HL-60 (cell line): Measurements from ENCODE around the gene AK1.

Source experiments
- DNase-seq, 2 experiments: peaks; one replicate each; pipeline ENCODE4 v3.0.0-alpha.2; 2010 to 2020; ENCODE audit warnings: low read depth in 1 of 2, low spot score in 1 of 2
- H3K27ac ChIP-seq: fragments of 250-450 bp; sonication (Bioruptor Pico); replicated peaks from 2 replicates; pipeline ENCODE4 v1.5.1; 2020; ENCODE audit warnings: mild to moderate bottlenecking, moderate library complexity
- H3K27me3 ChIP-seq: fragments of 250-450 bp; sonication (Bioruptor Pico); 2 replicates; pipeline ENCODE4 v1.5.1; 2021; ENCODE audit warnings: mild to moderate bottlenecking, moderate library complexity; ENCODE audit not compliant: insufficient read depth, poor library complexity, severe bottlenecking
- H3K4me3 ChIP-seq: replicated peaks from 2 replicates; pipeline ENCODE4 v1.5.1; 2011; ENCODE audit warnings: mild to moderate bottlenecking, control low read depth, low read length; ENCODE audit not compliant: insufficient read depth
- GABPA ChIP-seq: IDR thresholded peaks from 2 replicates; pipeline ENCODE4 v1.6.1; 2012; ENCODE audit warnings: low read depth
- POLR2AphosphoS5 ChIP-seq: IDR thresholded peaks from 2 replicates; pipeline ENCODE4 v1.6.1; 2012; ENCODE audit warnings: low read depth
- REST ChIP-seq: IDR thresholded peaks from 2 replicates; pipeline ENCODE4 v1.6.1; 2012; ENCODE audit warnings: low read depth; ENCODE audit not compliant: insufficient replicate concordance
- SPI1 ChIP-seq: IDR thresholded peaks from 2 replicates; pipeline ENCODE4 v1.6.1; 2012; ENCODE audit warnings: low read depth, mild to moderate bottlenecking, borderline replicate concordance
- TF ChIP-seq, protein P1 (sequence below): IDR thresholded peaks from one replicate; pipeline ENCODE4 v1.5.1; 2011; ENCODE audit warnings: low read length, control low read depth, inconsistent platforms; ENCODE audit not compliant: insufficient read depth

Gene AK1

DNA sequence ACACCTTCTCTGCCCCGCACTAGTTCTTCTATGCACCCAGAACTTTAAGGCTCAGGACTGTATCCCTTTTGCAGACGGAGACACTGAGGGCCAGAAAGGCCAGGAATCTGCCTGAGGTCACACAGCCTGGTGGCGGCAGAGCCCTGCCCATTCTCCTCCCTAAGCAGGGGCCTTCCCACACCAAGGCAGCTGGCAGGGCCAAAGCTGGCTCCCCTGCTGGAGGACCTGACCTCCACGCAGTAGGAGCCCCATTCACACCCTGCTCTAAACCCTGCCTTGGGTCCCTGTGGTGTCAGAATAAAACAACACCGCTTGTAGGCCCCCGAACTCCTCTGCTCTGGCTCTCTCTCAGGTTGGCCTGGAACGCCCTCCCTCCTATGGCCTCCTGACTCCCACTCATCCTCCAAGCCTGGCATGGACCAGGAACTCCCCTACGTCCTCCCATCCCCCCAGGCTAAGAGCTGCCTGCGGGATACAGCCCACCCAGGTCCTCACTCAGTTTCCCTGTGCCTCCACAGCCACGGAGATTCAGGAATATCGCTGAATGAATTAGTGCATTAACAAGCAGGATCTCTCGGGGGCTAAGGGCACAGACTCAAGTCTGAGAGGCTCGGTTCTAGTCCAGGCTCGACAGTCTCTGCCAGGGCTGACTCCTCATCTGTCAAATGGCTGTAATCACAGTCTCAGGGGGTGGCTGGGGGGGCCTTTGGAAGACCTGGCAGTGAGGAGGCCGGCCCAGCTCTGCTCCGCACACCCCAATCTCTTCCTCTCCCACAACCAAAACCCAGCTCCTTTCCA, 19.1 kb upstream of the AK1 start:
- H3K27ac ChIP-seq: no peak overlapping the region
- no peak overlapping the region for H3K4me3 ChIP-seq
- no peak for DNase-seq
- H3K27me3 ChIP-seq: no peaks in the 10 kb centered on the region
- TF ChIP-seq POLR2AphosphoS5 (no peak), GABPA (no peak), REST (no peak), SPI1 (no peak)
- TF ChIP-seq, protein P1, sequence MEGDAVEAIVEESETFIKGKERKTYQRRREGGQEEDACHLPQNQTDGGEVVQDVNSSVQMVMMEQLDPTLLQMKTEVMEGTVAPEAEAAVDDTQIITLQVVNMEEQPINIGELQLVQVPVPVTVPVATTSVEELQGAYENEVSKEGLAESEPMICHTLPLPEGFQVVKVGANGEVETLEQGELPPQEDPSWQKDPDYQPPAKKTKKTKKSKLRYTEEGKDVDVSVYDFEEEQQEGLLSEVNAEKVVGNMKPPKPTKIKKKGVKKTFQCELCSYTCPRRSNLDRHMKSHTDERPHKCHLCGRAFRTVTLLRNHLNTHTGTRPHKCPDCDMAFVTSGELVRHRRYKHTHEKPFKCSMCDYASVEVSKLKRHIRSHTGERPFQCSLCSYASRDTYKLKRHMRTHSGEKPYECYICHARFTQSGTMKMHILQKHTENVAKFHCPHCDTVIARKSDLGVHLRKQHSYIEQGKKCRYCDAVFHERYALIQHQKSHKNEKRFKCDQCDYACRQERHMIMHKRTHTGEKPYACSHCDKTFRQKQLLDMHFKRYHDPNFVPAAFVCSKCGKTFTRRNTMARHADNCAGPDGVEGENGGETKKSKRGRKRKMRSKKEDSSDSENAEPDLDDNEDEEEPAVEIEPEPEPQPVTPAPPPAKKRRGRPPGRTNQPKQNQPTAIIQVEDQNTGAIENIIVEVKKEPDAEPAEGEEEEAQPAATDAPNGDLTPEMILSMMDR: no peak

DNA sequence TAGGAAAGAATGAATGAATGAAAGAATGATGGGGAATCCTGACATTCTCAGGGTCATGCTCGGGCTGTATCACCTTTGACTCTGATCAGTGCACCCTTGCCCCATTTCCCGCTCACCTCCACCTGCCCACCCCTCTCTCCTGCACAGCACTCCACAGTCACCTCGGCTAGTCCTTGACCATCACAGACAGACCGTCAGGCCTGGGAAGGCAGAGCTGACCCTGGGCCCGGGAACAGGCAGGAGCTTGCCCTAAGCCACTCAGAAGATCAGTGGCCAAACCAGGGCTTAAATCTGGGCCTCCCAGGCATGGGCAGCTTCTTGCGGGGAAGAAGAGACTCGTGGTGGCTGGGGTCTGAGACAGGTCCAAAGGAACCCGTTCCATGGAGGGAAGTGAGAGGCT, 18.3 kb upstream of the AK1 start:
- DNase-seq: no peak
- TF ChIP-seq REST (no peak), POLR2AphosphoS5 (no peak), GABPA (no peak), SPI1 (no peak)
- TF ChIP-seq, protein P1: no peak
- no peak overlapping the region for H3K27ac ChIP-seq

GRCh38 chr9:127893392-127893791, 15.9 kb upstream of the AK1 start:
- H3K27me3 ChIP-seq: no peaks in the 10 kb centered on the region

More for the DNA sequence above, 18.3 kb upstream of the AK1 start:
- Histone ChIP-seq H3K27me3 (no peaks in the 10 kb centered on the region), H3K4me3 (no peak overlapping the region)

More at GRCh38 chr9:127893392-127893791, 15.9 kb upstream of the AK1 start:
- DNase-seq: no peak
- TF ChIP-seq SPI1: no peak
- TF ChIP-seq REST: no peak
- no peak for TF ChIP-seq POLR2AphosphoS5
- no peak for TF ChIP-seq GABPA
- TF ChIP-seq, protein P1: no peak
- Histone ChIP-seq H3K4me3 (no peak overlapping the region), H3K27ac (no peak overlapping the region)
